Left kidney (tissue), 2 donors: ENCODE data around the gene NACC2. TPM values are rescaled to one million over a fixed set of nuclear protein-coding genes. Genes with fewer than 3 reads are reported as not detected.
A peak's percentile ranks its signal among the peaks of the same experiment; 100 is the strongest.

Source experiments
- DNase-seq: peaks from one replicate; pipeline ENCODE4 v3.0.0-alpha.2; 2013
- polyA plus RNA-seq: library from polyadenylated mRNA; unstranded; fragments of 120-200 nt; gene quantifications from one replicate; pipeline ENCODE4 v1.2.1, GENCODE V29; 2013; ENCODE audit not compliant: insufficient read length

Gene NACC2
- polyA plus RNA-seq, 1 donor = 7.0 TPM

DNA sequence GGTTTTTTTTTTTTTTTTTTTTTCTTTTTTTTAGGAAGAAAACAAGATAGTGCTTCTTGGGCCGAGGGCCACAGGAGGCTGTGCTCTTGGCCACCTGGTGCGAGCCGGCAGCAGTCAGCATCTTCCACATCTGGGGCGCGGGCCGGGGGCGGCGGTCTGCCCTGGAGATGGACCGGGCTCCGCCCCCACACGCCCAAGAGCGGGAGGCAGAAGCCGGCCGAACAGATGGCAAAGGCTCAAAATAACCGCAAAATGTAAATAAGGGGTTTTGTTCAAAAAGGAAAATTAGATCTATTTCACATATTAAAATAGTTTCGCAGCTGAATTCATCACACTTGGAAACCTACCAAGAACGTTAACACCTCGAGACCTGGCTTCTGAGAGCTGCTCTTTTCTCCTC is 82.4 kb downstream of the NACC2 start:
- no peak for DNase-seq

GRCh38 chr9:136011703-136012496 is 83.2 kb downstream of the NACC2 start:
- DNase-seq = peak; percentile 68

- no peak for DNase-seq
Measured at GRCh38 chr9:136011376-136011702, 83.8 kb downstream of the NACC2 start.

DNA sequence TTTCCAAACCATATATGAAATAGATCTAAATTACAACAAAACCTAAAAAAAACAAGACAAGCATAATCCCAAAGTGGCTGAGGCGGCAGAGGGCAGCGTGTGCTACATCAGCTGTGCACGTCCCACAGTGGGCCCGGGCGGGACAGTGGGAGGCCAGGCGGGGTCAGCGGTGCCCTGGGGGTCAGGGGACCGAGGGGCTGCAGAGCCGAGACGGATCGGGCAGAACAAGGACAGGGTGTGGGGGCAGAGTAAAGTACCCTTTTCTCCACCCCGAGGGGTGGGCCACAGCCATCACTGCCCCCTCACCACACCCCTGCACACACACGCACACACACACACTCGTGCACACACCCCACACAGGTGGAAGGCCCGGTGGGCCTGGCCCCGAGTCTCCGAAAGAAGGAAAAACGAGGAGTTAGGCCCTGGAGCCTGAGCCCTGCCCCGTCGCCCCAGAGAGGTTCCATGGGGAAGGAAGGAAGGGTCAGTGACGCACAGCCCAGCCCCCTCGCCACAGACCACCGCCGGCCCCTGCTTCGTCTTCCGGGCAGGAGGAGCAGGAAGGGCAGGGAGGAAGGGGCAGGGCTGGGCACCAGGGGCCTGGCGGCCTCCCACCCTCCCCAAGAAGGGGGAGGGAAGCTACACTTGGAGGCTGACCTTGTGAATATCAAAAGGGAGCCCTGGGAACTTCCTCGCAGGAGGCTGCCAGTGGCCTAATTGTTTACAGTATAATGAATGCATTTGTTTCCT is 84.3 kb downstream of the NACC2 start:
- no peak for DNase-seq

- DNase-seq = no peak
Measured at GRCh38 chr9:136010176-136010575, 84.9 kb downstream of the NACC2 start.

DNA sequence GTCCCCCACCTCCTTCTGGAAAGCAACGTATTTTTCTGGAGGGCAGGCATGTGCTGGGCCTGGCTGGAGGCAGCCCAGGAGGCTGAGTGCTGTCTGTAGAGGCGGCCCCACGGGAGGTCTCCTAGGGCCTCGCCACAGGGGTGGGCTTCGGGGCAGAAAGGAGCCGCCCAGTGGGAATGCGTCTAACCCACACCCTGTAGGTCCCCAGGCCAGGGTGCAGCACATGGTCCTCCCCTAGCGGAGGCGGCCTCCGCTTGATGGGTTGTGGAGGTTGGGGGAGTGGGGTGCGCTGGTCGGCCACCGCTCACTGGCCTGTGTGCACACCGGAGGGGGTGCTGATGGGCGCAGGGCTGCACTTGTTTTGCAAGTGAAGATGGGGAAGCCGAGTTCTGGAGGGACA is 85.6 kb downstream of the NACC2 start:
- DNase-seq = no peak

GRCh38 chr9:136008693-136008997 is 86.4 kb downstream of the NACC2 start:
- DNase-seq = no peak

- DNase-seq = no peak
Measured at GRCh38 chr9:136007934-136008692, 87.0 kb downstream of the NACC2 start.

DNA sequence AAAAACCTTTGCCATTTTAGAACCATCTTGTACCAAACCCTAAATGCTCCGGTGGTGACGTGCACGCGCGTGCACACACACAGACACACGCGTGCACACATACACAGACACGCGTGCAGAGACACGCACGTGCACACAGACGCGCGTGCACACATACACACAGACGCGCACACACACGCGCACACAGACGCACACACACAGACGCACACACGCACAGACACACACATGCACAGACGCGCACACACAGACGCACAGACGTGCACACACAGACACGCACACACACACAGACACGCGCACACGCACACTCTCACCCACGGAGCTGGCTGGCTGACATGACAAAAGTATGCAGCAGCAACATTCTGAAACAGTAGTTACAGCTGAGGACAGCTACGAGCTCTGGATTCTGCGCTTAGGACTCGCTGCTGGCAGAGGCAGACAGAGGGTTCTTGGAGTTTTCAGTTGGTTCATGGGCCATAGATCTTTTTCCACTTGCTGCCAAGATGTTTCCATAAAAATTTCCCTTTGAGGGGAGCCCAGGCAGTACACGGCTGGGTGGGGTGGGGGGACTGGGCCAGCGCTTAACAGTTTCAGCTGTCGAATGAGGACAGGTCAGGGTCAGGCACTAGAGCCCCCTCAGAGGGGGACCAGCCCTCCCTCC is 87.7 kb downstream of the NACC2 start:
- no peak for DNase-seq

- DNase-seq = no peak
Measured at GRCh38 chr9:136006169-136006568, 88.9 kb downstream of the NACC2 start.

DNA sequence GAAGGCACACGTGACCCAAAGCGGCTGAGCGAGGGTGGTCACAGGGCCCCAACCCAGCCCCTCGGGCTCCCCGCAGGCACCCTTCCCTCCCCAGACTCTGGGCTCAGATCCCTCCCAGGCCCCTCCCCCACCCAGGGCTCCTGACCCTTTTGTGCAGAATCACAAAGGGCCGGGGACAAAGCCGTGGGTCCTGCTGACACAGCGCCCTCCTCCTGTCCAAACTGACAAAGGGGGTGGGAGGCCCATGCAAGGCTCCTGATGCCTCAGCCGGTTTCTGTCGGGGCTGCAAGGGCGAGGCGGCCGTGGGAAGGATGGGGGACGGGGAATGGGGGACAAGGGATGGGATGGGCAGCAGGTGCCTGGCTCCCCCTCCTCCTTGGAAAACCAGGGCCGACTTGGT is 90.4 kb downstream of the NACC2 start:
- DNase-seq = no peak

DNA sequence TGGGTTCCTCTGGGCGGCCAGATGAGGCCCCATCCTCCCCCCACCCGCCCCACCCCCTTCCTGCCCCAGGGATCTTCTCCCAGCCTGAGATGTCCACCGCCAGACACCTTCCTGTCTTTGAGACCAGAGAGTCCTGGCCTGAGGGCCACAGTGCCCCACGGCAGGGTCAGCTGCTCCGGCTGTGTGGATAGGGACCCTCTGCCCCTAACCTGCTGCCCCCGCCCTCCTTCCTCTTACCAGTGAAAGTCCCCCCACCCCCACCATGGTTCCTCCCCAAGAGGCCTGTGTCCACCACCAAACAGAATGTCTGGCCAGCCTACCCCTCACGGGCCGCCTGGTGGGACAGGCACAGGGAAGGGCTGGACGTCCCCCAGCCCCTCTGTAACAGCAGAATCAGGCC is 90.9 kb downstream of the NACC2 start:
- no peak for DNase-seq

- DNase-seq = no peak
Measured at GRCh38 chr9:136003411-136004218, 91.5 kb downstream of the NACC2 start.

DNA sequence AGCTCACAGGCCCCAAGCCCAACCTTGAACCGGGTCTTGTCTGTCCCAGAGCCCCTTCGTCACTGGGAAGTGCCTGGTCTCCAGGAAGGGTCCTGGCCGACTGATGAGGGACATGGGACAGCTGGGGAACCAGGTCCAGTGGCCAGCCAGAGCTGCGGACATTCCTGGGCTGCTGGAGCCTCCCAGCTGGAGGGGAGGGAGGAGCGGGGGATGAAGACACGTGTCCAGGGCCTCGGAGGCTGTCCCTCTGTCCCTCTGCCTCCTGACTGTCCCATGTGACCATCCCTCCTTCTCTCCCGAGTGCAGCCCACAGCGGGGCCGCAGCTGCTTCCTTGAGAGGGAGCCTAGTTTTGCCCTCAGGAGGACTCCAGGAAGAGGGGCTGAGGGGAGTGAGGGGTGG is 92.2 kb downstream of the NACC2 start:
- no peak for DNase-seq

- no peak for DNase-seq
Measured at GRCh38 chr9:136002215-136002614, 92.9 kb downstream of the NACC2 start.

DNA sequence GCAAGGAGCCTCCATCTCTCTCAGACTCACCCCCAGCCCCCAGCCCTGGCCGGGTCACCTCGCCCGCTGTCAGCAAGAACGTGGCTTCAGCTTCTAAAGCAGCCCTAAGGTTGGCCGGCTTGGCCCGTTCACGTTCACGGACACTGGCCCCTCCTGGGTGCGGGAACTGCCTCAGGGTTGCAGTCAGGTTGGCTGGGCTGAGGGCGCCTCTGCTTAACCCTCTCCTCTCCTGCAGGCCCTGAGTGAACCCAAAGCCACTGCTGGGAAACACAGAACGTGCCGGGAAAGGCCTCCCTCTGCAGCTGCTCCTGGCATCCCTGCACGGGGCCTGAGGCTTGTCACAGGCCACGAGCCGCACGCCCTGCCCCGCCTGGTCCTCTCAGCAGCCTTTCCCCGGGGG is 93.9 kb downstream of the NACC2 start:
- DNase-seq = no peak

- DNase-seq = no peak
Measured at GRCh38 chr9:135998410-135999071, 96.5 kb downstream of the NACC2 start.

DNA sequence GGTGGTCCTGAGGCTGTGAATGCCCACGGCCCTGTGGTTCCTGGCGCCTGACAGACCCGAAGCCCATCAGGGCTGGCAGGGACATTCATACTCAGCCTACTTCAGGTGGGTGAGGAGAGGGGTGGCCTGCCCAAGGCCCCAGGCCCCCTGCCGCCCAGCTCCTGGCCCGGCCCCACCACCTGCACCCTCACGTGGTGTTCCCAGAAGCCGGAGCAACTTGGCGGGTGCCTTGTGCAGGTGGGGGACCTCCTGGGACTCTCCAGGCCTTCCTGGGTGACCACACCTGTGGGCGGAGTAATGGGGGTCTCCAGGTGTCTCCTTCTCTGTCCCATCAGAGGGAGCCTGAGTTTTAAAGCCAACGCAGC is 97.1 kb downstream of the NACC2 start:
- no peak for DNase-seq

DNA sequence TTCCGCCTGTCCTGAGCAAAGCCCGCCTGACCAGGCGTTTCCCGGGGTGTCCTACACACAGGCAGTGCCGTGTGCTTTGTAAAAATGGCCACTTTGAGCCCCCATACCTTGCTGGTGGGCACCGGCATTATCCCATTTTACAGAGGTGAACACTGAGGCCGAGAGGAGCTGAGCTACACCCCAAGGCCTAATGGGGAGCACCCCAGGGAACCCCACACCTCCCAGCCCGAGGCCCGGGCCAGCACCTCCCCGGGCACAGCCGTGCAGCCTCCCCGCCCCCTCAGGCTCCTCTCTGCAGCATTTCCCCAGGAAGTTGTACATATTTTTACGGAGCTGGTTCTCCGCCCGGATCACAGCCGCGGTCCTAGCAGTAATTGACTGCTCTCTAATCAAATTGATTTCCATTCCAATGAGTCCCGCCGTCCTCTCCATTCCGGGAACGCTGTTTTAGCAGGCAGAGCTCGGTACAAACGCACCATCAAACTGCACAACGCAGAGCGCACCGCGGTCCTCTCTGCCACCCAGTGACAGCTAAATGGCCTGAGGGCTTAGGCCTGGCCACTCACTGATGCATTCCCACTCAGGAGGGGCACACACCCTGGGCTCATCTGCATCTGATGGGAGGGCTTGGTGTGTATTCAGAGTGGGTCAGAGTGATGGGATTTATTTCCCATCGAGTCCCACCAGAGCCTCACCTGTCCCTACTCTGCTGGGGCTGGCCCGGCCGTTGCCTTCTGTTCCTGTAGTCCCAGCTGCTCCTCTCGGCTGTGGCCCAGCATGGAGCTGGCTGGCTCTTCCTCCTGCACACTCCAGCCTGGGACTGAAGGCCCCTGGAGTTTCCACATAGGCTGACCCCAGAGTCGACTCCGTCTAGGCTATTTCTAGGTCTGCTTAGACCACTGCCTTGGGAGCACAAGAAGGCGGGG is 97.7 kb downstream of the NACC2 start:
- DNase-seq = no peak

DNA sequence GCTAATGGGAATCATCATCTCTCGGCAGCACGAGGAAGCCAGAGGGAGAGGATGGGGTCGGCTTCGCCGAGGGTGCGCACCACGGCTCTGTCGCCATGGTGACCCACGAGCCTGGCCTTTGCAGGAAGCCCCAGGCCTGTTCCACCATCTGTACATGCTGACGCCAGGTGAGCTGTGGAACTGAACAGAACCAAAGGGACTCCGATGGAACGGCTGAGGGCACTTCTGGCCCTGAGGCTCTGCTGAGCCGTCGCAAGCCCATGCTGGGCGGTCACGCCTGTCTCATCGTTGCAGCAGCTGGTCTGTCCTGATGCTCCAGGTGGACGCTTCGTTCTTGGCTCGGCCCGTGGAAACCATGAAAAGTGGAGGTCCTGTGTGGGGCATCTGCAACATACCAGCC is 99.3 kb downstream of the NACC2 start:
- no peak for DNase-seq
